ENCODE measurements around the gene KAT2B. TPM values are rescaled to one million over a fixed set of nuclear protein-coding genes. Genes with fewer than 3 reads are reported as not detected.

The KAT2B gene
- total RNA-seq, 1 experiment from 2014 or later = 4.6 TPM

GRCh38 chr3:20105513-20106280, 65.5 kb downstream of the KAT2B start:
- intact Hi-C loops (cut with micrococcal nuclease; ENCODE audit: unreplicated experiment) = no loop called here

GRCh38 chr3:20107722-20108121, 67.5 kb downstream of the KAT2B start:
- no TSS peak for BruUV-seq (replicated peaks)
- ChIA-PET POLR2A (ENCODE audit: low non-redundant PET) (no interaction called here), CTCF (no interaction called here)
- H3K27me3 ChIP-seq (replicated peaks; ENCODE audit: insufficient read depth, low read depth, low read length, poor library complexity) = no peaks in the 10 kb centered on the region
- no peak overlapping the region for H3K27ac ChIP-seq (ENCODE audit: low read depth, low read length, poor library complexity, severe bottlenecking)
- H3K36me3 ChIP-seq (ENCODE audit: insufficient read depth, low read length, poor library complexity, severe bottlenecking) = no peaks in the 10 kb centered on the region
- TF ChIP-seq EZH2 (IDR thresholded peaks at IDR 0.05; ENCODE audit: borderline replicate concordance, low read depth, low read length, poor library complexity, severe bottlenecking) (no peak), CTCF (conservative IDR thresholded peaks at IDR 0.05; ENCODE audit: low read depth, low read length) (no peak)
- intact Hi-C loops (cut with micrococcal nuclease; ENCODE audit: unreplicated experiment) = no loop called here
- no peak overlapping the region for H3K4me3 ChIP-seq (ENCODE audit: low read depth, low read length, poor library complexity, severe bottlenecking)
- no peaks in the 10 kb centered on the region for H3K4me1 ChIP-seq (ENCODE audit: insufficient read depth, low read length, poor library complexity, severe bottlenecking)
- no peak for DNase-seq (ENCODE audit: low spot score)
- H3K9me3 ChIP-seq (ENCODE audit: low read depth, low read length, poor library complexity, severe bottlenecking) = no peaks in the 10 kb centered on the region

More at GRCh38 chr3:20105513-20106280, 65.5 kb downstream of the KAT2B start:
- POLR2A ChIA-PET (ENCODE audit: low non-redundant PET) = no interaction called here
- no peaks in the 10 kb centered on the region for H3K27me3 ChIP-seq (replicated peaks; ENCODE audit: insufficient read depth, low read depth, low read length, poor library complexity)
- no TSS peak for BruUV-seq (replicated peaks)
- CTCF ChIA-PET = no interaction called here
- H3K27ac ChIP-seq (ENCODE audit: low read depth, low read length, poor library complexity, severe bottlenecking) = no peak overlapping the region
- no peak for DNase-seq (ENCODE audit: low spot score)
- no peak overlapping the region for H3K4me3 ChIP-seq (ENCODE audit: low read depth, low read length, poor library complexity, severe bottlenecking)
- no peaks in the 10 kb centered on the region for H3K9me3 ChIP-seq (ENCODE audit: low read depth, low read length, poor library complexity, severe bottlenecking)
- no peaks in the 10 kb centered on the region for H3K4me1 ChIP-seq (ENCODE audit: insufficient read depth, low read length, poor library complexity, severe bottlenecking)
- TF ChIP-seq CTCF (conservative IDR thresholded peaks at IDR 0.05; ENCODE audit: low read depth, low read length) = no peak
- no peak for TF ChIP-seq EZH2 (IDR thresholded peaks at IDR 0.05; ENCODE audit: borderline replicate concordance, low read depth, low read length, poor library complexity, severe bottlenecking)
- no peaks in the 10 kb centered on the region for H3K36me3 ChIP-seq (ENCODE audit: insufficient read depth, low read length, poor library complexity, severe bottlenecking)

GRCh38 chr3:20108869-20109268, 68.6 kb downstream of the KAT2B start:
- Histone ChIP-seq H3K27me3 (replicated peaks; ENCODE audit: insufficient read depth, low read depth, low read length, poor library complexity) (no peaks in the 10 kb centered on the region), H3K9me3 (ENCODE audit: low read depth, low read length, poor library complexity, severe bottlenecking) (no peaks in the 10 kb centered on the region), H3K36me3 (ENCODE audit: insufficient read depth, low read length, poor library complexity, severe bottlenecking) (no peaks in the 10 kb centered on the region), H3K27ac (ENCODE audit: low read depth, low read length, poor library complexity, severe bottlenecking) (no peak overlapping the region), H3K4me3 (ENCODE audit: low read depth, low read length, poor library complexity, severe bottlenecking) (no peak overlapping the region), H3K4me1 (ENCODE audit: insufficient read depth, low read length, poor library complexity, severe bottlenecking) (no peaks in the 10 kb centered on the region)
- intact Hi-C loops (cut with micrococcal nuclease; ENCODE audit: unreplicated experiment) = no loop called here
- ChIA-PET POLR2A (ENCODE audit: low non-redundant PET) (no interaction called here), CTCF (no interaction called here)
- TF ChIP-seq CTCF (conservative IDR thresholded peaks at IDR 0.05; ENCODE audit: low read depth, low read length) = no peak
- no TSS peak for BruUV-seq (replicated peaks)
- DNase-seq (ENCODE audit: low spot score) = no peak
